Stimulated activated CD4-positive, alpha-beta T cell treated with anti-CD3 and anti-CD28 coated beads, Interleukin-15, amount 100 ng/mL, for 1 hour (primary cell): ENCODE measurements around the gene RBSN.

Experiments
- DNase-seq, 2 donors: peaks; one replicate each; pipeline ENCODE4 v3.0.0-alpha.2; 2020; ENCODE audit warnings: low read depth in 1 of 2, low spot score in 1 of 2

RBSN gene

DNA sequence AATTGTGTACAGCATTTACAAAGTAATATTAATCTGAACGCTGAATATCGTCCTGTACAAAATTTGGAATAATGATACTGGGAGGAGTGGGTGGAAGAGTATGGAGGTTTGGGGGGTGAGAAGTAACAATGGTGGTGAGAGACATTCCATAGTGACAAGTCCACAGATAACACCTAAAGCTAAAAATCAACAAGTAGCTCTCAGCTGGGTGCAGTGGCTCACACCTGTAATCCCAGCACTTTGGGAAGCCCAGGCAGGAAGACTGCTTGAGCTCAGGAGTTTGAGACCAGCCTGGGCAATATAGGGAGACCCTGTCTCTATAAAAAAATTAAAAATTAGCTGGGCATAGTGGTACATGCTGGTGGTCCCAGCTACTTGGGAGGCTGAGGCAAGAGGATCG is 38.9 kb downstream of the RBSN start:
- DNase-seq, result no peak

DNA sequence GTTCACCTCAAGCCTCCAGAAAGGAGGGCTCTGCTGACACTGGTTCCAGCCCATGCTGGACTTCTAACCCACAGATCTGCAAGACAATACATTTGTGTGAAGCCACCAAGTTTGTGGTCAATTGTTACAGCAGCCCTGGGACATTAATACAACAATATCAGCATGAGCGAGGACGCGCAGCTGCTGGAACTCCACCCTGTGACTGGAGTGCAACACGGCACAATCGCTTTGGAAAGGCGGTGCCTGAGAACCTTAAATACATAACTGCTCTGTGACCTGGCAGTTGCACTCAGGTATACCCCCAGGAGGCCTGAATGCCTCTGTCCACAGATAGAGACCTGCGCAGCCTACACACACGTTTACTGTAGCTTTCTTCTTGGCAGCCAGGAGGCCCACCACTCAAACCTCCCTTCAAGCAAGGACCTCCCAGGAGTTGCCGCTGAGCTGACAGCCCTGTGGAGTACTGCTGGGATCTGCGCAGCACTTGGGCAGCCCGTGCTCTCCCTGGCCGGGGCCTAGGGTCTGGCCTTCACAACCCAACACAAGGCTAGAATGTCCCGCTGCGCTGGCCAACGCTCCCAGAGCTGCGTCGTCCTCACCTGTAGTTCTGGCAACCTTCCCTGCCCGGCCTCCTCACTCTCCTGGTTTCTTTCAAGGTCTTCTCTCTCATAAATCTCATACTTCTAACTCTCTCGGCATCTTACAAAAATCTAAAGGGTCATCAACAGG is 42.1 kb downstream of the RBSN start:
- DNase-seq, result no peak

DNA sequence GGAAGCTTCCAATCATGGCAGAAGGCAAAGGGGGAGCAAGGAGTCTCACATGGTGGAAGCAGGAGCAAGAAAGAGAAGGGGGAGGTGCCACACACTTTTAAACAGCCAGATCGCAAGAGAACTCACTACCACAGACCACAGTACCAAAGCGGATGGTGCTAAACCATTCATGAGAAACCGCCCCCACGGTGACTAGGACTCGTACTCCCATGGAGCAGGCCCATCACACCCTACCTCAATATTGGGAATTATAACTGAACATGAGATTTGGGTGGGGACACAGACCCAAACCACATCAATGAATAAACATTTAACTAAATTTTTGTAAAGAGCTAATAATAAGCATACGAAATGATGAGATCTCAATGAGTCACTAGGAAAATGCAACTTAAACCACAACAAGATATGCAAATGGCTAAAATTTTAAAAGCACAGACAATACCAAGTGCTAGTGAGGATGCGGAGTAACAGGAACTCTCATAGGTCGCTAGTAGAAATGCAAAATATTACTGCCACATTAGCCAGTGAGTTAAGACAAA is 43.9 kb downstream of the RBSN start:
- no peak for DNase-seq

DNA sequence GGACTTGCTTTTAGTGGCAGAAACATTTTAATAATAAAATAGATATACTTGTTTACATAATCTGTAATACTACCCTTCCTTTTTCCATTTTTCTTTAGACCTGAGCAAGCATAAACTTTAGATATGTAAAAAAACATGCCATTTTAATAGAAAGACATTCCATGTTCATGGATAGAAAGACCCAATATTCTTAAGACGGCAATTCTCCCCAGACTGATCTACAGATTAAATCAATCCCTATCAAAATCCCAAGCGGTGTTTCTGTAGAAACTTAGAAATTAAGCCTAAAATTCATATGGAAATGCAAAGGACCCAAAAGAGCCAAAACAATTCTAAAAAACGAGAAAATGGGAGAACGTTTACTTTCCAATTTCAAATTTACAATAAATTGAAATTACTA is 45.4 kb downstream of the RBSN start:
- DNase-seq, result no peak

DNA sequence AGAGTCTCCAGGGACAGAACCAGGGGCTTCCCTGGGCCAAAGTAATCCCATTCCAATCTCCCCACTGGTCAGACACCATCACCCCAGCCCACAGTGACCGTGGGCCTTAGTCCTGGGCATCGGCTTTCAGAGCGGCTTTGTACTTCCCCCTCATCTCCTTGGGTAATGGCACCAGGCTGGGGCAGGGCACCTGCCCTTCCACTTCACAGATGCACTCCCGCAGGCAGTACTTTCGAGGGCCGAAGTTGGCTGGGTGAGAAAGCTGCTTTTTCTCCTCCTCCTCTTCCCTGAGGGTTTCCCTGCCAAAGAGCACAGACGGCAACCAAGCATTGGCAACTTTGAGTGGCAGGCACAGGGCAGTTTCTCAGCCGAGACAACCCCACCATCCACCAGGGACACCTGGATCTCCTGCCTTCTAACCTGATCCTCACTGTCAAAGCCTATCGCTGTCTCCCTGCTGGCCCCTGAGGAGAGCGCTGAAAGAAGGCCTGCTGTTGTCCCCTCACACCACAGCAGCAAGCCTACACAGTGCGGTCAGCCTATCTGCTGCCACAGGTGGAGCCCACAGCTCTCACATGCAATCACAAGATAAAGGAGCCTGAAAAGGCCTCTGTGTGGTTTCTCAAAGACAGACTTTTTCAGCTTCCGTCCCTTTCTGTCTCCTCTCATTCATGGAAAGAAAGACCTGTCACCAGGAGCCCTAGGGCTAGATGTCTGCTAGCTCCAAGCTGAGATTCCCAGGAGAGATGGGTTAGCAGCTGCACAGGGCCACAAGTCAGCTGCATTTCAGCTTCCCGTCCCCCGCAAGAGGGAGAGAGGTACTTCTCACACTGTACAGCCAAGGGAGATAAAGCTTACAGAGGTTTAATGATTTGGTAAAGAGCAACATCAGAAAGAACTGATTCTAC is 46.4 kb downstream of the RBSN start:
- DNase-seq, result no peak

DNA sequence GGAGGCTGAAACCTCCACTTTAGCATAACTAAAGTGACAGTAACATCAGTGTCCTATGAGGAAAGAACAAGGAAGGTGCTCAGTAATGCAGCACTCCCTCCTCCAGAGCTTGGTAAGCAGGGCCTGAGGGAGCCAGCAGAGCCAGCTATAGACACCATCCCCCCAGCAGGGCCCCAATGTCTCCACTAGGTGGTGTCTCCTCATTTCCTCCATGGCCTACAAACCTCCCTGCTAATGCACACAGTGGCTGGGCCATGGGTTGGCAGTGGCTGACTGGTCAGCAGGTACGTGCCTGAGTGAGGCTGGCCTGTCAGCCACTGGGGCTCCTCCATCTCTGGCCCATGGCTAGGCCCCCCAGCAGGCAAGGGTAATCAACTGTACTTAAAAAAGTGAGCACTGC is 47.4 kb downstream of the RBSN start:
- DNase-seq, result peak in 1 of 2 donors; percentile 10

DNA sequence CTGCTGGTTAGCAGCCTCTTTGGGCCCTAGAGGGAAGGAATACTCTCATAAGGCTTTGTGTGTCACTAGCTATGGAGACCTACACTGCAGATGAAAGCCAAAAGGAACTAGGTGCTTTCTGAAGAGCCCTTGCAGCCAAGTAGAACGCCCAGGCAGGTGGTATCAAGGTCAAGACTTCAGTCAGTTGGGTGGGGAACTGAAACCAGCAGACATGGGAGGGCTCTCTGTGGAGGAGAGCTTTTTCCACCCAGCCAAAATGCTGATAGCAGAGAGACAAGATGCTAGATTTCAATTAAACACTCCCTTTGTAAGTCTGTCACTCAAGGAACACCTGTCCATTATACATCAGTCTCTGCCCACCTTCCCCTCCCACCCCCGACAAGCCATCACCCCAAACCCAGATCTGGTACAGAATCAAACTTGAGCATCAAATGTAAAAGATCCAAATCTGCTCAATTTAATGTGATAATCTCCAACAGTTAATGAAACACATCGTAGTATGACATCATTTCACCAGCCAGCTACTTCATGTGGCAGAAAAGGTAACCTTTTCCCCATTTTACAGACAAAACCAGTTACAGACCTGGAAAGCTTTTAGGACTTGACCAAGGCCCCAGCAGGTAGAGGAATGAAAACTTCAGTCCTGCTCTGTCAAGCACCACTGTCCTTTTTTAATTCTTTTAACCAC is 48.4 kb downstream of the RBSN start:
- DNase-seq, result no peak

DNA sequence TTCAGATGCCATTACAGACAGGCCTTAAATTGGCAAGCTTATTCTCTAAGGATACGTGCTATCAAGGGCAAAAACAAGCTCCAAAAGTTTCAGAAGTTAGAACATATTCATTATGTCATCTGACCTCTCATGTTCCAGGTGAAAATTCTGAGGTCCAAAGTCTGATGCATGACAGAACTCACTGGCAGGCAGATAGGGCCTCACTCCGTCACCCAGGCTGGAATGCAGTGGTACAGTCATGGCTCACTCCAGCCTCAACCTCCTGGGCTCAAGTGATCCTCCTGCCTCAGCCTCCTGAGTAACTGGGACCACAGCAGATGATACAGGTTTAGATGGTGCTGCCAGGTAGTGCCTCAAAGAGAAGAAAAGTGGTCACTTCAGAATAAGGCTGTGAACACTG is 49.4 kb downstream of the RBSN start:
- DNase-seq, result no peak

DNA sequence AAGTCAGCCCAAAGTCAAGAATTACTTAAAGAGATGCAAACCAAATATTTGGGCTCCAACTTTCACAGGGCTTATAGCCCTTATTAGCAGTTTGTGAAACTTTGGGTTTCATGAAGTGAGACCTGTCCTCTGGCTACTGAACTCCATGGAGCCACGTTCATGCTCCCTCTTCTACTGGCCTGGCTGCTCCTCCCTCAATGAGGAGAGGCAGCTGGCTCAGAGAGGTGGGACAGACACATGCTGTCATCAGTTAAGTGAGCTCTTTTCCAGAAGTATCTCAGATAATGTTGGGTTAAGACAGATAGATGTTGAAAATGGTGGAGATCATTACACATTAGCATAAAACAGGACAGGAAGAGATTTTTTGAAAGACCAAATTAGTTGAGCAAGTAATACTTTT is 53.3 kb downstream of the RBSN start:
- DNase-seq, result no peak

DNA sequence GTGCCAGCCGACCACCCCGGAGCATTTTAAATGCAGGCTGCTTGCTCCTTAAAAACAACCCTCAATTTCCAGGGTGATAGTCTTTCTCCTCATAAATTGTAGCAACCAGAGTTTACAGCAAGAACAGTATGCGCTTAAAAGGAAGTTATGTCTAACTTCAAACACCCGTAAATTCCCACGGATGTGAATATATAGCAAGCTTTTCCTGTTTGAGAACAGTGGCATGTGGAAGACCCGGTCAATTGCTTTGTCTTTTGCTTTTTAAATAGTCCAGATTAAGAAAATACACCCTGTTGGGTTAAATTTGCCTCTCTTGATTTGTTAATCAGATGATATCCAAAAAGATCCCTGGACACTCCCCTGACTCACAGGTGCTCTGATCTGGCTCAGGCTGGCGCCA is 54.6 kb downstream of the RBSN start:
- no peak for DNase-seq

DNA sequence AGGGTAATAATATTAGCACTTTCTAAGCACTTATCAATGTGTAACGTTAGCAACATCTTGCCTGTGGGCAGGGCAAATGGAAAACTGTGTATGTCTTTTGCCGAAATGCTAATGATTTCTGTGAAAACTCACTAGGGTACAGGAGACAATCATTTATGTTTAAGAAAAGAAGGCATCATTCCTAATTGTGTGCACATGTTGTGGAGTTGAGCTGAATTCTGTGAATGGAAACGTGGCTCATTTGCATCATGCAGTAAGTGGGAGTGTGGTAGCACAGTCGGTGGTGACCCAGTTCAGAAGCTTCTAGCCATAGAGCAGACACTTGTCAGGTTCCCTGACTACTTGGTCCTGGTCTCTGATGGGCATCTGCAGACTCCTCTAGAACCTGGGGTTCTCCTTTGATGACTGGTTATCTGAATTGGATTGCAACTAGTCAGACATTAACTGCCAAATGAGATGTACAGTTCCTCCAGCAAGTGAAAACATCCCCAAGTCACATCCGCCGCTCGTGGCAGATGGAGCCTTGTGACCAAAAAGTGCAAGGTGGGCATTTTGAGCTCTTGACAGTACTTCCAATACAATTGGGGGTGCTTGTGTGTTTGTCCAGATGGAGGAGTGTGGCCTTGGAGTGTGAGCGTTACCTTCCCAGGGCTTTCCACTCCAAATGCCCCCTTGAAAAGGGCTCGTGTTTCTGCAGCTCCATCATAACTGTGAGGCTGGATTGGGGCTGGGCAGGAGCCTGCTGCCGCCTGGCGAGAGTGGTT is 55.4 kb downstream of the RBSN start:
- no peak for DNase-seq

DNA sequence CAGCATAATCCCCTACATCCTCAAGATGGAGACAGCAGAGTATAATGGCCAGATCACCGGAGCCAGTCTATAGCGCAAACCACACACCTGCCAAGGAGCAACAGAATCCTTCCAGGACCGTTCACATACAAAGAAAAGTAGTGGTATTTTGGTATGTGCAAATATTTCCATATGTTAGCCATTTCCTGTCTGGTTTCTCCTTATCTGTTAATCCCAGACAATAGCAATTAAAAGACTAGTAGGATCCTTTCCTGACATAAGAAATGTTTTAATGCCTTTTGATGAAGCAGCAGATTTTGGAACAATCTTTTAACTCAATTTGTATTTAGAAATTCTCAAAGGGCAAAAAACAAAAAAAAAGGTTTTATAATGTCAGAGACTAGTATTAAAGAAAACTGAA is 56.0 kb downstream of the RBSN start:
- no peak for DNase-seq

DNA sequence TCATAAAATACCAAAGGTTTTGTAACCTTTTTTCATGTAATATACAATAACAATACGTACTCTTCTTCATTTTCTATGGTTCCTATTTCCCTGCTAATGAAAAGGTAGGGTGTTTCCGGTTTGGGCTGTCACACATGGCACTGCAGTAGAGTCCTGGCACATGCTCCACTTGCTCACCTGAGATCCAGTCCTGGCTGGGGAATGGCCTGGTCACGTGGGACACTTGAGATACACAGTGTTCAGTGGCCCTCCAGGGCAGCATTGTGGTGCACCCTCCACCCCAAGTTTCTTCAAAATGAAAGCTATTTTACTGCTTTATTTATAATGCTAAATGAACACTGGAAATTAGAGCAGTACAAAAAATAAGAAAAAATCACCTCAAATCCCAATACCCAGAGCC is 57.0 kb downstream of the RBSN start:
- no peak for DNase-seq

DNA sequence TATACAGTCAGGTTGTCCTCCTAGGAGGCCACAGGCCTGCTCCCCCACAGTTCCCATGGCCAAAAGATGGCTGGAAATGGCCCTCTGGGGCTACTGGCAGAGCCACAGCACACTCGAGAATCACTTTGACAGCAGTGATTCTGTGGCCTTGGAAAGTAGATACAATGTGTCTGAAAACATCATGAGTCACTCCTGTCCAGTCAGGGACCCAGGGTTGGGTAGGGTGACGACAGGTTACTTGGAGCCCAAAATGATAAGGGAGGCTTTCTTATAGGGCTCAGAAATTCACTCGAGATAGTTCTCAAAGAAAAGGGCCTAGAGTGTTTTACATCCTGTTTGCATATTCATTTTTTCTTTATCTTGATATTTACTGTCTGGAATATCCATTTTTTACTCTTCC is 58.1 kb downstream of the RBSN start:
- no peak for DNase-seq

DNA sequence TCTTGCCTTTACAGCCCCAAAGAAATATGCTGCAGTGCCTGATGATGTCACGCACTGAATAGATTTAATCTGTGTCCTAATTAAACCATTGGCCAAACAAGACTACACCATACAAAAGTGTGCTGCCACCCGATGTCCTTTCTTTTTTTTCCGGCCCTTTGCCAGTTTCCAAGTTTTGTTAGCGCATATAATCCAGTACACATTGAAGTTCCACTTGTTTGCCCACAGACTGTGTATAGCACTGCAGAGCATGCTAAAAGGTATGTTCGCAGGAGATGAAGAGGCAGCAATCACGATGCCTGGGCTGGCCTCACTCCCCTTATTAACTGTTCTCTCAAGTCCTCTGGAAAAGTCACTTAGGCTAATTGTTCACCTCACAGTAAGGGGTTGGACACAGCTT is 60.6 kb downstream of the RBSN start:
- DNase-seq, result no peak

DNA sequence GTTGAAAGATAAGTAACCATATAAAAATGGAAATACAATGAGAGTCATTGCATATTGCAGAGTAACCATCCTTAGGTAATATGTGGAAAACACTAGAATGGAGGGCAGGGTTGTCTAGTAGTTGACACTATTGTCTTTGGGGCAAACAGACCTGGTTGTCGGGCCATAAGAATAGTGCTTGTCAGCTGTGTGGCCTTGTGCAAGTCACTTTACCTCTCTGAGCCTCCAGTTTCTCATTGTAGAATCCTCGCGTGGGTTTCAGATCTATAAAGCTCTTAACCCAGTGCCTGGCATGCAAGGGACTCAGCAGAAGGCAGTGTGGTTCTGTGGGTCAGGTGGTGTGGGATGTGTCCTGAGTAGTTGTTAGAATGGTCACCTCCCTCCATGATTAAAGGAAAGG is 65.8 kb downstream of the RBSN start:
- DNase-seq, result no peak

DNA sequence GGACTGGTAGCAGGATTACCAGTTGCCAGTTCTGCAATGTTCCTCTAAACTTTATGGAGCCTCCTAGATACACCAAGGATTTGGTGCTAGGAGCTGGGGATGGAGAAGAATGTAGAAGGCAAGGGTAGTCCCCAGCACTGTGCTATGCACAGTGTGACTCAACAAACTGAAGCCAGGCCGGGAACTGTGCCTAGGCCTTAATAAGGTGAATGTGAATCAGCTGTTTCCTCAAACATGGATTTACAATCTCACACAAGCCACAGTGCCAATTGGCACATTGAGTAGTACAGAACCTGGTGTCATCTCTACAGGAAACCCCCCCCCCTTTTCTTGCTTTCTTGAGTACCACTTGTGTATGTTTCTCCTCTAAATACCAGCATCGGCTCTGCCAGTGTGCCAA is 66.3 kb downstream of the RBSN start:
- no peak for DNase-seq

DNA sequence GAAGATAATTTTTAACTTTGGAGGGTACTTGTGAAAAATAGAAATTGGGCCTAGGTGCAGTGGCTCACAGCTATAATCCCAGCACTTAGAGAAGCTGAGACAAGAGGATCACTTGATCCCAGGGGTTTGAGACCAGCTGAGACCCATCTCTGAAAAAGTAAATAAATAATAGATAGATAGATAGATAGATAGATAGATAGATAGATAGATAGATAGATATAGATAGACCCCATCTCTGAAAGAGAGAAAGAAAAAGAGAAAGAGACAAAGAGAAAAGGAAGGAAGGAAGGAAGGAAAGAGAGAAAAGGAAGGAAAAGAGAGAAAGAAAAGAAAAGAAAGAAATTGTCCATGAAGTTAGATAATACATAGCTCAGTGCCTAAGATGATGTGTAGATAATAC is 69.3 kb downstream of the RBSN start:
- no peak for DNase-seq

DNA sequence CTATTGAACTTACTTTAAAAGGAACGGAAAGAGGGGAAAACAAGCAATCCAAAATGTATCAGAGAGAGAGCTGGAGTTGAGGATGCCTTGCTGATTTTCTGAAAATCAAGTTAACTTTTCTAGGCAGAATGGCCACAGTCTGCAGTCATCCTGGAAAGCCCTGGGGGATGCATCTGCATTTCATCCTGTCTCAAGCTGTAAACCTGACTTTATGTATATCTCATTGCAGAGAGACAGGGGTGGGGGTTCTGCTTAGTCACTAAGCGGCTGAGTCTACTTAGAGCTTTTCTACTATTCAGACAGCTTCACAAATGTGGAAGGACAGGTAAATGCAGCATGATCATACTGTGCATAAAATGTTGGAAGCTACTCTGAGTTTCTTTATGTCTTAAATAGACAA is 75.2 kb downstream of the RBSN start:
- no peak for DNase-seq

DNA sequence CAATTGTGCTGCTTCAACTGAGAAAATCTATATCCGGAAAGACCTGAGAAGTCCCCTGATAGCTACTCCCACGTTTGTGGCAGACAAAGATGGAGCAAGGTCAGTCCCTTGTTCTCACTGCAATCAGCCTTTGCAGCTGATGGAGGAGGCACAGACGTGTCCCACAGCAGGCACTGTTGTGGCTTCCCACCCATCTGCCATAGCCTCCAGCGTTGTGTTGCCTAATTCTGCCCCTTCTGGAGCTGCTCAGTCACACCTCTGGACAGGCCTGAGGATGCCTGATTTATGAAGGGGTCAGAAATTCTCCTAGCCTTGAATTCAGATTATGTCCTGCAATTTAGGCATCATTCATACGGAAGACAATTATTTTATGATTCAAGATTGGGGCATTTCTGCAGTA is 75.7 kb downstream of the RBSN start:
- no peak for DNase-seq
